CD4-positive, alpha-beta memory T cell (primary cell): ENCODE measurements around the gene EFNA5. TPM values are rescaled to one million over a fixed set of nuclear protein-coding genes. Genes with fewer than 3 reads are reported as not detected.
A peak's percentile ranks its signal among the peaks of the same experiment; 100 is the strongest.

Experiments
- CTCF ChIA-PET: fragments of 350-600 bp; sonication (Branson Sonifier 250); formaldehyde crosslinking; loops from one replicate; lab custom pipeline; 2021; ENCODE audit warnings: inconsistent platforms; ENCODE audit not compliant: partially characterized antibody; lab: Charles Lee
- POLR2A ChIA-PET: fragments of 350-600 bp; sonication (Branson Sonifier 250); formaldehyde crosslinking; loops from one replicate; lab custom pipeline; 2021; ENCODE audit not compliant: partially characterized antibody; lab: Charles Lee
- DNase-seq, 5 donors: peaks; one replicate each; pipeline versions ENCODE4 v3.0.0 to v3.0.0-alpha.2; 2020 to 2022; ENCODE audit warnings: mixed read lengths in 1 of 5
- H3K27ac ChIP-seq: one replicate; pipeline ENCODE4 v1.7.0; 2013; ENCODE audit warnings: low read depth, low read length
- H3K27me3 ChIP-seq: 2 replicates; pipeline ENCODE4 v1.7.0; 2013; ENCODE audit warnings: mild to moderate bottlenecking, low read length, moderate library complexity; ENCODE audit not compliant: insufficient read depth
- H3K36me3 ChIP-seq: 2 replicates; pipeline ENCODE4 v1.7.0; 2013; ENCODE audit warnings: mild to moderate bottlenecking, low read length, moderate library complexity; ENCODE audit not compliant: insufficient read depth
- H3K4me1 ChIP-seq: 2 replicates; pipeline ENCODE4 v1.7.0; 2013; ENCODE audit warnings: mild to moderate bottlenecking, low read length, moderate library complexity; ENCODE audit not compliant: insufficient read depth
- H3K4me3 ChIP-seq, 2 donors: one replicate each; pipeline ENCODE4 v1.7.0; 2013; ENCODE audit warnings: low read length in 2 of 2, mild to moderate bottlenecking in 1 of 2
- H3K9me3 ChIP-seq, 2 donors: one replicate each; pipeline ENCODE4 v1.7.0; 2013; ENCODE audit warnings: low read length in 2 of 2, control low read depth in 1 of 2; ENCODE audit not compliant: control insufficient read depth in 1 of 2
- H3K27ac Mint-ChIP-seq, 7 donors: one replicate each; pipeline ENCODE4 v1.8.0; 2020 to 2021; ENCODE audit warnings: mixed read lengths in 7 of 7, mild to moderate bottlenecking in 6 of 7, inconsistent platforms in 3 of 7, moderate library complexity in 3 of 7
- H3K27me3 Mint-ChIP-seq, 2 donors: one replicate each; pipeline ENCODE4 v1.8.0; 2020 to 2021; ENCODE audit warnings: mixed read lengths in 2 of 2
- H3K36me3 Mint-ChIP-seq, 2 donors: one replicate each; pipeline ENCODE4 v1.8.0; 2020 to 2021; ENCODE audit warnings: mixed read lengths in 2 of 2, inconsistent platforms in 1 of 2, mild to moderate bottlenecking in 1 of 2
- H3K4me1 Mint-ChIP-seq, 4 donors: one replicate each; pipeline ENCODE4 v1.8.0; 2020 to 2021; ENCODE audit warnings: mixed read lengths in 4 of 4, mild to moderate bottlenecking in 1 of 4
- H3K4me3 Mint-ChIP-seq, 8 donors: one replicate each; pipeline ENCODE4 v1.8.0; 2020 to 2021; ENCODE audit warnings: mixed read lengths in 8 of 8, mild to moderate bottlenecking in 7 of 8, moderate library complexity in 6 of 8, inconsistent platforms in 3 of 8
- H3K9me3 Mint-ChIP-seq, 8 donors: one replicate each; pipeline ENCODE4 v1.8.0; 2020 to 2021; ENCODE audit warnings: mixed read lengths in 8 of 8, mild to moderate bottlenecking in 5 of 8, inconsistent platforms in 3 of 8, moderate library complexity in 1 of 8
- intact Hi-C: fragments of 100-400 bp; cut with micrococcal nuclease; formaldehyde crosslinking; loops from one replicate; pipeline ENCODE4 v1.15.1; 2023
- polyA plus RNA-seq, 2 donors: library from polyadenylated mRNA; unstranded; fragments of 300-500 nt; fragmentation: Illumina TruSeq; gene quantifications; one replicate each; pipeline ENCODE4 v1.2.3, GENCODE V29; 2021
- total RNA-seq, 2 experiments: library from RNA; stranded (reverse); gene quantifications; one replicate each; pipeline ENCODE4 v1.2.3, GENCODE V29; 2021

The EFNA5 gene
- total and polyA plus RNA-seq, 4 experiments from 2014 or later = not detected

GRCh38 chr5:107531308-107531707, 139.4 kb downstream of the EFNA5 start:
- intact Hi-C loops = no loop called here
- Histone ChIP-seq H3K27me3 (no peaks in the 10 kb centered on the region), H3K27ac (no peak overlapping the region), H3K4me3 (no peak overlapping the region), H3K9me3 (no peaks in the 10 kb centered on the region), H3K36me3 (no peaks in the 10 kb centered on the region), H3K4me1 (no peaks in the 10 kb centered on the region)
- ChIA-PET CTCF (no interaction called here), POLR2A (no interaction called here)
- no peak for DNase-seq
- Mint-ChIP-seq H3K4me3 (no peak overlapping the region), H3K9me3 (no peaks in the 10 kb centered on the region), H3K27me3 (peaks cover 4 to 5% of the 10 kb centered on the region in 2 donors), H3K27ac (no peak overlapping the region), H3K36me3 (no peaks in the 10 kb centered on the region), H3K4me1 (no peaks in the 10 kb centered on the region)

DNA sequence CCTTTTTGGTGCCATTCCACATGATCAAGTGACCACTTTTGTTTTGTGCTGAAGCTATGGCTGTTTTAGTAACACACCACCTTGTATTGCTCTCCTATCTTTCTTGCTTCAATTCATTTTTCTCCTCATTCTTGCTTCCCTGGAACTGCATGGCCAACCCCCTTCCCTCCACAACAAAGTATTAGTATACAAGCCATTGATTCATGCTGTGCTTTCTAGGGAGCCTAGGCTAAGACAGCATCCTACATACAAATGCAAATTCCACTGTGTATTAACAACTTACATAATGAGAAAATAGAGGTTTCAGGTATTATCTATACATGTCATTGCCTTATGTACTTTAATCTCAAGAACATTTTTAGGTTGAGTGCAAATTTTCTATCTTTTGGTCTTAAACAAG, 141.1 kb downstream of the EFNA5 start:
- intact Hi-C loops = no loop called here

DNA sequence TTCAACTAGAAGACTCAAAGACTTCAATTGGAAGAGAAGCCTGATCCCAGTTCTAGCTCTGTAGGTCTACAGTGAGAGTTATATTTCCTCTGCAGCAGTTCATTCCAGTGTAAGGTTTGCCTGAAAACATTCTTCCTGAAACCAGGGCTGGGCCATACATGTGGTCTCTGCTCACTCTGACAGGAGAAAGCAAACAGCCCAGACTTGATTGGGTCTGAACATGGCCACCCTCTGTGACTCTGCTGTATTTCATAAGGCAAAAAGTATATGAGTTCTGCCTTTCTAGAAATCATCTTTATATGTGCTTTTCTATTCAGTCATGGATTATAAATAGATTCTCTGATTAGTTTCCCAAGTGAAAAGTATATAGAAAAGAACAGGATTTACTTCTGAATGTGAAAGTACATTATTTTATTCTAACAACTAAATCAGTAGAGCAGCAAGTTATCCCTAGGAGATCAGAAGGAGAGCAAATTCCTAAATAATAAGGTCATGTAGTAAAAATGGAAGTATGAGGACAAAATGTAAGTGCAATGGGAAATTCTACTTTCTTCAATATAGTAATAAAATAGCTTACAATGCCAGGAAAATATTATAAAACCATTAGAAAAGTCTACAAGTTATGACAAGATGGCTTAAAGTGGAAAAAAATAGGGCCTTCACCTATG, 144.3 kb downstream of the EFNA5 start:
- Mint-ChIP-seq H3K4me3 (no peak overlapping the region), H3K4me1 (no peaks in the 10 kb centered on the region), H3K27me3 (peaks cover 4 to 7% of the 10 kb centered on the region in 2 donors), H3K27ac (no peak overlapping the region), H3K9me3 (no peaks in the 10 kb centered on the region), H3K36me3 (no peaks in the 10 kb centered on the region)
- ChIA-PET POLR2A (no interaction called here), CTCF (no interaction called here)
- H3K27ac ChIP-seq = no peak overlapping the region
- DNase-seq = no peak
- H3K4me1 ChIP-seq = no peaks in the 10 kb centered on the region
- no peaks in the 10 kb centered on the region for H3K27me3 ChIP-seq
- intact Hi-C loops = no loop called here
- H3K36me3 ChIP-seq = no peaks in the 10 kb centered on the region
- no peaks in the 10 kb centered on the region for H3K9me3 ChIP-seq
- H3K4me3 ChIP-seq = no peak overlapping the region

More for the DNA sequence above, 141.1 kb downstream of the EFNA5 start:
- Histone ChIP-seq H3K27me3 (no peaks in the 10 kb centered on the region), H3K9me3 (no peaks in the 10 kb centered on the region), H3K27ac (no peak overlapping the region), H3K4me1 (no peaks in the 10 kb centered on the region), H3K4me3 (no peak overlapping the region), H3K36me3 (no peaks in the 10 kb centered on the region)
- ChIA-PET CTCF (interaction anchor here (1.7 kb wide), 1 partner anchor 43 kb away, joined by 4 read pairs; no protein-coding TSS in a partner anchor), POLR2A (no interaction called here)
- Mint-ChIP-seq H3K27me3 (peaks cover 4 to 5% of the 10 kb centered on the region in 2 donors), H3K4me1 (no peaks in the 10 kb centered on the region), H3K36me3 (no peaks in the 10 kb centered on the region), H3K27ac (no peak overlapping the region), H3K4me3 (no peak overlapping the region), H3K9me3 (no peaks in the 10 kb centered on the region)
- no peak for DNase-seq

GRCh38 chr5:107524111-107524510, 146.6 kb downstream of the EFNA5 start:
- intact Hi-C loops = no loop called here
- Mint-ChIP-seq H3K4me3 (no peak overlapping the region), H3K4me1 (peaks cover 0 to 3% (median 0%) of the 10 kb centered on the region in 4 donors), H3K36me3 (no peaks in the 10 kb centered on the region), H3K9me3 (no peaks in the 10 kb centered on the region), H3K27me3 (peaks cover 1 to 5% of the 10 kb centered on the region in 2 donors), H3K27ac (no peak overlapping the region)
- Histone ChIP-seq H3K27me3 (no peaks in the 10 kb centered on the region), H3K27ac (no peak overlapping the region), H3K4me1 (no peaks in the 10 kb centered on the region), H3K9me3 (no peaks in the 10 kb centered on the region), H3K36me3 (no peaks in the 10 kb centered on the region), H3K4me3 (no peak overlapping the region)
- ChIA-PET POLR2A (no interaction called here), CTCF (no interaction called here)
- no peak for DNase-seq

- Histone ChIP-seq H3K36me3 (no peaks in the 10 kb centered on the region), H3K27ac (no peak overlapping the region), H3K27me3 (no peaks in the 10 kb centered on the region), H3K9me3 (no peaks in the 10 kb centered on the region), H3K4me3 (no peak overlapping the region), H3K4me1 (no peaks in the 10 kb centered on the region)
- H3K36me3 Mint-ChIP-seq = no peaks in the 10 kb centered on the region
- no peaks in the 10 kb centered on the region for H3K9me3 Mint-ChIP-seq
- H3K27ac Mint-ChIP-seq = no peak overlapping the region
- H3K4me3 Mint-ChIP-seq = no peak overlapping the region
- no peak for DNase-seq
- peaks cover 0 to 3% (median 0%) of the 10 kb centered on the region in 4 donors for H3K4me1 Mint-ChIP-seq
- intact Hi-C loops = no loop called here
- peaks cover 1 to 5% of the 10 kb centered on the region in 2 donors for H3K27me3 Mint-ChIP-seq
- CTCF ChIA-PET = interaction anchor here (1.1 kb wide), 1 partner anchor 49 kb away, joined by 4 read pairs; no protein-coding TSS in a partner anchor
- POLR2A ChIA-PET = no interaction called here
These were observed 147.6 kb downstream of the EFNA5 start for GRCh38 chr5:107523029-107523680.

DNA sequence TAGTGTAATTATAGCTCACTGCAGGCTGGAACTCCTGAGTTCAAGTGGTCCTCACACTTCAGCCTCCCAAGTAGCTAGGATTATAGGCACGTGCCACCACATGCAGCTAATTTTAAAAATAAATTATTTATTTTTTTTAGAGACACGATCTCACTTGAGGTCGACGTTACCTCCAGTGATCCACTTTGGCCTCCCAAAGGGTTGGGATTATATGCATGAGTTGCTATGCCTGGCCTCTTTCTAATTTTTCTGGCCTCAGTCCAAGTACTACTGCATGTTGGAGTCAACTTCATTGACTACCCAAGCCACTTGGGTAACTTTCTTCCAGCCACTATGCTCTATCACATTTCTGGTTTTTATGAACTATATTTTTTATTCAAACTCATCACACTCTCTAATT, 148.3 kb downstream of the EFNA5 start:
- H3K36me3 Mint-ChIP-seq = no peaks in the 10 kb centered on the region
- intact Hi-C loops = no loop called here
- H3K27ac ChIP-seq = no peak overlapping the region
- no peak overlapping the region for H3K27ac Mint-ChIP-seq
- ChIA-PET POLR2A (no interaction called here), CTCF (interaction anchor here (1.1 kb wide), 1 partner anchor 50 kb away, joined by 4 read pairs; no protein-coding TSS in a partner anchor)
- no peak overlapping the region for H3K4me3 ChIP-seq
- no peaks in the 10 kb centered on the region for H3K9me3 Mint-ChIP-seq
- H3K27me3 ChIP-seq = no peaks in the 10 kb centered on the region
- H3K4me1 Mint-ChIP-seq = peaks cover 0 to 3% (median 0%) of the 10 kb centered on the region in 4 donors
- H3K9me3 ChIP-seq = no peaks in the 10 kb centered on the region
- no peaks in the 10 kb centered on the region for H3K36me3 ChIP-seq
- H3K4me3 Mint-ChIP-seq = no peak overlapping the region
- DNase-seq = no peak
- H3K4me1 ChIP-seq = no peaks in the 10 kb centered on the region
- peaks cover 1% of the 10 kb centered on the region in 2 donors for H3K27me3 Mint-ChIP-seq

DNA sequence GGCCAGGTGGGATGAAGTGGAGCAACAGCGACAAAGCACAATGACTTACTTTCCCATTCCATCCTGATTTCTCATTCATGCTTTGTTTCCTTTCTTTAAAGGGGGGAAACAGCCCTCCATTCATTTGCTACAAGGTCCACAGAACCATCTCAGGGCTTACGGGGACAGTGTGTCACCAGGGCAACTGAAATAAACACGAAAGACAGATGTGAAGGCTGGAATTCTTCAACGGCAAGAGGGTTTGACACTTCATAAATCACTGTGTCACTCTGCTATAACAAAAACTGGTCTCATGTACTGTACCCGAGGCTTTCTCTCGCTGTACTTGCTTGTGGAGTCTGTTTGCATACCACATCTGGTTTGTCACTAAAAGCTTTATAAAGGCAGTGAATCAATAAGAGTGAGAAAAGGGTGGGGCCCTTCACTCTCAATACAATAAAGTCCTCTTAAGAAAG, 150.8 kb downstream of the EFNA5 start:
- intact Hi-C loops = no loop called here
- ChIA-PET POLR2A (no interaction called here), CTCF (no interaction called here)
- Histone ChIP-seq H3K27me3 (no peaks in the 10 kb centered on the region), H3K4me1 (no peaks in the 10 kb centered on the region), H3K27ac (no peak overlapping the region), H3K36me3 (no peaks in the 10 kb centered on the region), H3K4me3 (no peak overlapping the region), H3K9me3 (no peaks in the 10 kb centered on the region)
- no peak for DNase-seq
- Mint-ChIP-seq H3K27ac (peak overlapping the region in 1 of 7 donors; percentile 43), H3K4me3 (no peak overlapping the region), H3K9me3 (no peaks in the 10 kb centered on the region), H3K36me3 (no peaks in the 10 kb centered on the region), H3K4me1 (peaks cover 0 to 3% (median 0%) of the 10 kb centered on the region in 4 donors), H3K27me3 (peaks cover 0 to 1% of the 10 kb centered on the region in 2 donors)
